Esophagus squamous epithelium (tissue), 4 donors: ENCODE data around the gene EWSR1.
"Not testable (repeated sequence)": the region's sequence is repeated elsewhere in the genome, so short reads cannot be mapped to it uniquely, and the experiment has no call there.

Source experiments
- CTCF ChIP-seq, 6 experiments: fragments of 450-650 bp in 4 of 6; fragments of 200-600 bp in 2 of 6; sonication (generic) in 2 of 6; IDR thresholded peaks; one replicate each; pipeline ENCODE4 v1.5.1; 2016 to 2019; ENCODE audit warnings: antibody characterized with exemption in 6 of 6, mild to moderate bottlenecking in 4 of 6, moderate library complexity in 4 of 6
- POLR2A ChIP-seq, 4 donors: fragments of 450-650 bp; IDR thresholded peaks; one replicate each; pipeline ENCODE4 v1.6.1; 2017; ENCODE audit warnings: antibody characterized with exemption in 4 of 4, mild to moderate bottlenecking in 4 of 4, moderate library complexity in 3 of 4

- TF ChIP-seq CTCF, POLR2A (IDR thresholded peaks at IDR 0.05): not testable (repeated sequence)
Observed at GRCh38 chr22:29344889-29345288, 76.8 kb downstream of the EWSR1 start.
